A549 (cell line): ENCODE data around the gene ZNF599. TPM values are rescaled to one million over a fixed set of nuclear protein-coding genes. Genes with fewer than 3 reads are reported as not detected.
A peak's percentile ranks its signal among the peaks of the same experiment; 100 is the strongest.

Source experiments
- ATAC-seq, 2 experiments: fragments of 200-7000 bp in 1 of 2; fragments of >200 bp in 1 of 2; cut with Nextera tagmentation in 1 of 2; cut with Tn5 transposase in 1 of 2; 3 replicates each; pipeline versions ENCODE4 v1.8.0 to v1.9.1; 2018 to 2020; ENCODE audit warnings: mild to moderate bottlenecking in 1 of 2, moderate library complexity in 1 of 2
- CTCF ChIA-PET: fragments of 300-600 bp; sonication (Branson Sonifier 250); formaldehyde crosslinking; extraction: SDS; loops from one replicate; lab custom pipeline; 2021; ENCODE audit warnings: antibody characterized with exemption, inconsistent platforms; lab: Yijun Ruan, JAX
- POLR2A ChIA-PET: fragments of 350-600 bp; formaldehyde crosslinking; extraction: SDS; loops from one replicate; lab custom pipeline; 2021; ENCODE audit warnings: antibody characterized with exemption, inconsistent platforms; lab: Yijun Ruan, JAX
- DNase-seq, 2 experiments: peaks; one replicate each; pipeline versions ENCODE4 v3.0.0 to v3.0.0-alpha.2; 2011 to 2016; ENCODE audit warnings: low read depth in 1 of 2, low spot score in 1 of 2
- FAIRE-seq: peaks from 2 replicates; lab custom pipeline; 2011; peaks lifted over from hg19 to GRCh38; lab: Jason Lieb, UNC
- H3K27ac ChIP-seq, 2 experiments: fragments of >200 bp; sonication (Bioruptor Twin); formaldehyde crosslinking; 3 replicates each; pipeline ENCODE4 v1.5.1; 2016 to 2017
- H3K4me1 ChIP-seq: fragments of >200 bp; sonication (Bioruptor Twin); formaldehyde crosslinking; 3 replicates; pipeline ENCODE4 v1.6.1; 2016
- H3K4me2 ChIP-seq: fragments of >200 bp; sonication (Bioruptor Twin); formaldehyde crosslinking; 3 replicates; pipeline ENCODE4 v1.6.1; 2016
- H3K4me3 ChIP-seq: fragments of >200 bp; sonication (Bioruptor Twin); formaldehyde crosslinking; 3 replicates; pipeline ENCODE4 v1.5.1; 2016
- H3K9me3 ChIP-seq: fragments of >200 bp; sonication (Bioruptor Twin); formaldehyde crosslinking; 3 replicates; pipeline ENCODE4 v1.6.1; 2016
- BCL3 ChIP-seq: fragments of >200 bp; sonication (Bioruptor Twin); formaldehyde crosslinking; IDR thresholded peaks from 3 replicates; pipeline ENCODE4 v1.6.1; 2016
- CBX8 ChIP-seq: fragments of 200-600 bp; sonication (generic); IDR thresholded peaks from 2 replicates; pipeline ENCODE4 v1.6.1; 2016
- CEBPB ChIP-seq, 2 experiments: fragments of >200 bp in 1 of 2; sonication (Bioruptor Twin) in 1 of 2; formaldehyde crosslinking in 1 of 2; IDR thresholded peaks; 2 replicates each; pipeline ENCODE4 v1.6.1; 2012 to 2016
- CHD2 ChIP-seq: fragments of 150-350 bp; IDR thresholded peaks from 2 replicates; pipeline ENCODE4 v1.6.1; 2014; ENCODE audit warnings: low read length; ENCODE audit not compliant: partially characterized antibody
- CTCF ChIP-seq: fragments of >200 bp; sonication (Bioruptor Twin); formaldehyde crosslinking; IDR thresholded peaks from 3 replicates; pipeline ENCODE4 v1.5.1; 2016
- E2F6 ChIP-seq: IDR thresholded peaks from 2 replicates; pipeline ENCODE4 v1.6.1; 2012; ENCODE audit warnings: low read depth, borderline replicate concordance
- EHF ChIP-seq: fragments of 250-450 bp; sonication (Bioruptor Pico); IDR thresholded peaks from 2 replicates; pipeline ENCODE4 v1.5.0; 2020; ENCODE audit warnings: mild to moderate bottlenecking
- FOSB ChIP-seq: fragments of 250-450 bp; sonication (Bioruptor Pico); IDR thresholded peaks from 2 replicates; pipeline ENCODE4 v1.5.0; 2020; ENCODE audit warnings: mild to moderate bottlenecking, moderate library complexity
- FOXS1 ChIP-seq: fragments of 250-450 bp; sonication (Bioruptor Pico); IDR thresholded peaks from 2 replicates; pipeline ENCODE4 v1.5.0; 2020; ENCODE audit warnings: mild to moderate bottlenecking, moderate library complexity
- GATA3 ChIP-seq: IDR thresholded peaks from 2 replicates; pipeline ENCODE4 v1.6.1; 2012; ENCODE audit warnings: borderline replicate concordance
- HOXB13 ChIP-seq: fragments of 250-450 bp; sonication (Bioruptor Pico); IDR thresholded peaks from 2 replicates; pipeline ENCODE4 v1.5.0; 2020; ENCODE audit warnings: low read depth, mild to moderate bottlenecking, moderate library complexity
- JUN ChIP-seq, 2 experiments: fragments of >200 bp; sonication (Bioruptor Twin); formaldehyde crosslinking; IDR thresholded peaks; 2 replicates in 1 of 2; 3 replicates in 1 of 2; pipeline ENCODE4 v1.6.1; 2016 to 2017
- KDM5A ChIP-seq: fragments of 200-600 bp; sonication (generic); IDR thresholded peaks from 2 replicates; pipeline ENCODE4 v1.6.1; 2016; ENCODE audit warnings: antibody characterized with exemption, mild to moderate bottlenecking
- MAFK ChIP-seq: fragments of 450-650 bp; IDR thresholded peaks from 2 replicates; pipeline ENCODE4 v1.6.1; 2014; ENCODE audit not compliant: partially characterized antibody
- MAX ChIP-seq: IDR thresholded peaks from 2 replicates; pipeline ENCODE4 v1.6.1; 2012
- NR3C1 ChIP-seq: fragments of >200 bp; sonication (Bioruptor Twin); formaldehyde crosslinking; IDR thresholded peaks from 3 replicates; pipeline ENCODE4 v1.6.1; 2017
- POLR2A ChIP-seq: IDR thresholded peaks from 2 replicates; pipeline ENCODE4 v1.6.1; 2012; ENCODE audit warnings: mild to moderate bottlenecking, low read length
- POLR2AphosphoS2 ChIP-seq: conservative IDR thresholded peaks from 2 replicates; pipeline ENCODE4 v1.6.1; 2012; ENCODE audit warnings: low read length, improper control_type of control experiment, inconsistent platforms
- RCOR1 ChIP-seq: fragments of 150-350 bp; IDR thresholded peaks from 2 replicates; pipeline ENCODE4 v1.6.1; 2014; ENCODE audit warnings: antibody characterized with exemption, low read length, low read depth
- RNF2 ChIP-seq: fragments of 200-600 bp; sonication (generic); IDR thresholded peaks from 2 replicates; pipeline ENCODE4 v1.6.1; 2016; ENCODE audit warnings: low read depth, mild to moderate bottlenecking, antibody characterized with exemption, moderate library complexity, borderline replicate concordance
- TFCP2L1 ChIP-seq: fragments of 250-450 bp; sonication (Bioruptor Pico); IDR thresholded peaks from 2 replicates; pipeline ENCODE4 v1.5.0; 2021; ENCODE audit warnings: mild to moderate bottlenecking
- ZC3H11A ChIP-seq: fragments of 450-650 bp; IDR thresholded peaks from 2 replicates; pipeline ENCODE4 v1.6.1; 2014; ENCODE audit warnings: antibody characterized with exemption, mild to moderate bottlenecking
- WGBS: methylation state at CpG from one replicate; pipeline ENCODE4 v1.1.6; 2017; ENCODE audit errors: missing lambda C conversion rate; 5-methylcytosine and 5-hydroxymethylcytosine counted together
- polyA plus RNA-seq, 4 experiments: library from polyadenylated mRNA; depleted of rRNA in 3 of 4; stranded (reverse); fragments of >200 nt; fragmentation: RNase III in 1 of 4; extraction: RNeasy Plus Mini Kit Qiagen cat#74134 plus additional on column Dnase treatment in 1 of 4; gene quantifications; 2 replicates in 3 of 4; 3 replicates in 1 of 4; pipeline ENCODE4 v1.2.3, GENCODE V29; 2011 to 2017
- TF ChIP-seq, protein P1 (sequence below): fragments of 150-350 bp; IDR thresholded peaks from 2 replicates; pipeline ENCODE4 v1.6.1; 2014; ENCODE audit warnings: low read depth, mild to moderate bottlenecking, low read length
- TF ChIP-seq, protein P2 (sequence below): fragments of 250-450 bp; sonication (Bioruptor Pico); IDR thresholded peaks from 2 replicates; pipeline ENCODE4 v1.5.0; 2020; ENCODE audit warnings: low read depth, mild to moderate bottlenecking, moderate library complexity
- TF ChIP-seq, protein P3 (sequence below): IDR thresholded peaks from 2 replicates; pipeline ENCODE4 v1.6.1; 2012
- TF ChIP-seq, protein P4 (sequence below): fragments of 450-650 bp; IDR thresholded peaks from 2 replicates; pipeline ENCODE4 v1.6.1; 2014; ENCODE audit warnings: antibody characterized with exemption
- TF ChIP-seq, protein P5 (sequence below): fragments of 200-600 bp; sonication (generic); IDR thresholded peaks from 2 replicates; pipeline ENCODE4 v1.6.1; 2016; ENCODE audit warnings: antibody characterized with exemption, mild to moderate bottlenecking, moderate library complexity

Gene ZNF599
- polyA plus RNA-seq, 2 of the 4 experiments (the other 2 are of a cell fraction), result 2.6 to 3.9 TPM

- TF ChIP-seq, protein P1, sequence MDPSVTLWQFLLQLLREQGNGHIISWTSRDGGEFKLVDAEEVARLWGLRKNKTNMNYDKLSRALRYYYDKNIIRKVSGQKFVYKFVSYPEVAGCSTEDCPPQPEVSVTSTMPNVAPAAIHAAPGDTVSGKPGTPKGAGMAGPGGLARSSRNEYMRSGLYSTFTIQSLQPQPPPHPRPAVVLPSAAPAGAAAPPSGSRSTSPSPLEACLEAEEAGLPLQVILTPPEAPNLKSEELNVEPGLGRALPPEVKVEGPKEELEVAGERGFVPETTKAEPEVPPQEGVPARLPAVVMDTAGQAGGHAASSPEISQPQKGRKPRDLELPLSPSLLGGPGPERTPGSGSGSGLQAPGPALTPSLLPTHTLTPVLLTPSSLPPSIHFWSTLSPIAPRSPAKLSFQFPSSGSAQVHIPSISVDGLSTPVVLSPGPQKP, result no peak
- TF ChIP-seq NR3C1 (no peak), CBX8 (no peak), CTCF (no peak), CEBPB (IDR thresholded peaks at IDR 0.05) (no peak), JUN (IDR thresholded peaks at IDR 0.05) (peak in 1 of 2 experiments; percentile 67; a peak in 2 of 5 replicates), GATA3 (no peak), E2F6 (peak; percentile 87), ZC3H11A (no peak), POLR2A (peak; percentile 66), BCL3 (0 out of 3 replicates have a peak, but pooled peaks have one; percentile 35)
- TF ChIP-seq, protein P2, sequence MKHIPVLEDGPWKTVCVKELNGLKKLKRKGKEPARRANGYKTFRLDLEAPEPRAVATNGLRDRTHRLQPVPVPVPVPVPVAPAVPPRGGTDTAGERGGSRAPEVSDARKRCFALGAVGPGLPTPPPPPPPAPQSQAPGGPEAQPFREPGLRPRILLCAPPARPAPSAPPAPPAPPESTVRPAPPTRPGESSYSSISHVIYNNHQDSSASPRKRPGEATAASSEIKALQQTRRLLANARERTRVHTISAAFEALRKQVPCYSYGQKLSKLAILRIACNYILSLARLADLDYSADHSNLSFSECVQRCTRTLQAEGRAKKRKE, result 0 out of 2 replicates have a peak, but pooled peaks have one; percentile 40
Measured at GRCh38 chr19:34772697-34773554, at the start of gene ZNF599 (continued).

- Histone ChIP-seq H3K4me1 (no peaks in the 10 kb centered on the region), H3K4me3 (no peak overlapping the region), H3K27ac (no peak overlapping the region), H3K4me2 (no peak overlapping the region), H3K9me3 (peaks cover 28% of the 10 kb centered on the region; the same call in 2 of the 3 replicates)
- POLR2A ChIA-PET, result no interaction called here
- WGBS, result 3% methylated on average over 2 of the region's 2 CpGs
- FAIRE-seq (peak; percentile 96), DNase-seq (no peak), ATAC-seq (no peak)
- CTCF ChIA-PET, result interaction anchor here (1.2 kb wide), 1 partner anchor 296 kb away, joined by 3 read pairs; no protein-coding TSS in a partner anchor
- TF ChIP-seq MAFK (no peak), TFCP2L1 (no peak), MAX (no peak), CHD2 (no peak), RNF2 (no peak), FOSB (CRISPR knock-in tag) (no peak), EHF (no peak), POLR2AphosphoS2 (no peak), HOXB13 (CRISPR knock-in tag) (no peak), CBX8 (no peak), FOXS1 (CRISPR knock-in tag) (no peak), CEBPB (IDR thresholded peaks at IDR 0.05) (no peak), RCOR1 (no peak), KDM5A (no peak)
- TF ChIP-seq, protein P3, sequence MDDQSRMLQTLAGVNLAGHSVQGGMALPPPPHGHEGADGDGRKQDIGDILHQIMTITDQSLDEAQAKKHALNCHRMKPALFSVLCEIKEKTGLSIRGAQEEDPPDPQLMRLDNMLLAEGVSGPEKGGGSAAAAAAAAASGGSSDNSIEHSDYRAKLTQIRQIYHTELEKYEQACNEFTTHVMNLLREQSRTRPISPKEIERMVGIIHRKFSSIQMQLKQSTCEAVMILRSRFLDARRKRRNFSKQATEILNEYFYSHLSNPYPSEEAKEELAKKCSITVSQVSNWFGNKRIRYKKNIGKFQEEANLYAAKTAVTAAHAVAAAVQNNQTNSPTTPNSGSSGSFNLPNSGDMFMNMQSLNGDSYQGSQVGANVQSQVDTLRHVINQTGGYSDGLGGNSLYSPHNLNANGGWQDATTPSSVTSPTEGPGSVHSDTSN, result no peak
- TF ChIP-seq, protein P4, sequence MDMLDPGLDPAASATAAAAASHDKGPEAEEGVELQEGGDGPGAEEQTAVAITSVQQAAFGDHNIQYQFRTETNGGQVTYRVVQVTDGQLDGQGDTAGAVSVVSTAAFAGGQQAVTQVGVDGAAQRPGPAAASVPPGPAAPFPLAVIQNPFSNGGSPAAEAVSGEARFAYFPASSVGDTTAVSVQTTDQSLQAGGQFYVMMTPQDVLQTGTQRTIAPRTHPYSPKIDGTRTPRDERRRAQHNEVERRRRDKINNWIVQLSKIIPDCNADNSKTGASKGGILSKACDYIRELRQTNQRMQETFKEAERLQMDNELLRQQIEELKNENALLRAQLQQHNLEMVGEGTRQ, result no peak
- TF ChIP-seq, protein P5, sequence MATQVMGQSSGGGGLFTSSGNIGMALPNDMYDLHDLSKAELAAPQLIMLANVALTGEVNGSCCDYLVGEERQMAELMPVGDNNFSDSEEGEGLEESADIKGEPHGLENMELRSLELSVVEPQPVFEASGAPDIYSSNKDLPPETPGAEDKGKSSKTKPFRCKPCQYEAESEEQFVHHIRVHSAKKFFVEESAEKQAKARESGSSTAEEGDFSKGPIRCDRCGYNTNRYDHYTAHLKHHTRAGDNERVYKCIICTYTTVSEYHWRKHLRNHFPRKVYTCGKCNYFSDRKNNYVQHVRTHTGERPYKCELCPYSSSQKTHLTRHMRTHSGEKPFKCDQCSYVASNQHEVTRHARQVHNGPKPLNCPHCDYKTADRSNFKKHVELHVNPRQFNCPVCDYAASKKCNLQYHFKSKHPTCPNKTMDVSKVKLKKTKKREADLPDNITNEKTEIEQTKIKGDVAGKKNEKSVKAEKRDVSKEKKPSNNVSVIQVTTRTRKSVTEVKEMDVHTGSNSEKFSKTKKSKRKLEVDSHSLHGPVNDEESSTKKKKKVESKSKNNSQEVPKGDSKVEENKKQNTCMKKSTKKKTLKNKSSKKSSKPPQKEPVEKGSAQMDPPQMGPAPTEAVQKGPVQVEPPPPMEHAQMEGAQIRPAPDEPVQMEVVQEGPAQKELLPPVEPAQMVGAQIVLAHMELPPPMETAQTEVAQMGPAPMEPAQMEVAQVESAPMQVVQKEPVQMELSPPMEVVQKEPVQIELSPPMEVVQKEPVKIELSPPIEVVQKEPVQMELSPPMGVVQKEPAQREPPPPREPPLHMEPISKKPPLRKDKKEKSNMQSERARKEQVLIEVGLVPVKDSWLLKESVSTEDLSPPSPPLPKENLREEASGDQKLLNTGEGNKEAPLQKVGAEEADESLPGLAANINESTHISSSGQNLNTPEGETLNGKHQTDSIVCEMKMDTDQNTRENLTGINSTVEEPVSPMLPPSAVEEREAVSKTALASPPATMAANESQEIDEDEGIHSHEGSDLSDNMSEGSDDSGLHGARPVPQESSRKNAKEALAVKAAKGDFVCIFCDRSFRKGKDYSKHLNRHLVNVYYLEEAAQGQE, result no peak
Measured at GRCh38 chr19:34818270-34818669, 45.3 kb upstream of the ZNF599 start.
